GM15510 (cell line): ENCODE results near the gene XRCC2.

Experiments used
- POLR2A ChIP-seq: IDR thresholded peaks from 3 replicates; pipeline ENCODE4 v1.6.1; 2011; ENCODE audit warnings: borderline replicate concordance; ENCODE audit not compliant: insufficient read length; ENCODE audit errors: extremely low read depth

XRCC2 gene

DNA sequence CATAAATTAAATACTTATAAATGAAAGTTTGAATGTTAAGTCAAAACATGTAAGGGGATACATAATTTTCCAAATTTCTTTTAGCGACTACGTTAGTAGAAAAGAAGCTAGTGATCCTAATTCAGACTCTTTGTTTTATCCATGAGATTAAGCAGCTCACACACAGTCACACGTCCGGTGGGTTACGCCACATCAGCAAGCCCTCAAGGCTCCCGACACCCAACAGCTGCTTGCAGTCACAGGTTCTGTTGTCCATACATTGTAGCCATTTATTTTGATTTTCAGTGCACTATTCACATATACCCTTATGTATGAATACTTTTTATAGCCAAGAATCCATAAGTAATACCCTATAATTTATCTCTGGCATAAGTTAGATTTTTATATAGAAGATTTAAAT, 39.5 kb downstream of the XRCC2 start:
- no peak for TF ChIP-seq POLR2A

- no peak for TF ChIP-seq POLR2A
Observed at GRCh38 chr7:152633504-152633903, 42.4 kb downstream of the XRCC2 start.

DNA sequence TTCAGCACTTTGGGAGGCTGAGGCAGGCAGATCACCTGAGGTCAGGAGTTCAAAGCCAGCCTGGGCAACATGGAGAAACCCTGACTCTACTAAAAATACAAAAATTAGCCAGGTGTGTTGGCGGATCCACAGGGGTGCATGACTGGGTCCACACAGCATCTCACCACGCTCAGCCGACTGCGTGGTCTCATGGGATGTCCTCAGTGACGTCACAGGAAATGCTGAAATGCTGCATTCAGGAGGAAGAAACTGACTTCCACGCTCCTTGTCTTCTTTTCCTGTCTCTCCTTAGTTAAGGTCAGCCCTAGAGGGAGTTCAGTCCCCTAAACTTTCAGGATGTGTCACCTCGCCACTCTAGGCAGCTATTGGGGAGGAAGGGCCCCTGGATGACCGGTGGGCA, 42.9 kb downstream of the XRCC2 start:
- TF ChIP-seq POLR2A = no peak

DNA sequence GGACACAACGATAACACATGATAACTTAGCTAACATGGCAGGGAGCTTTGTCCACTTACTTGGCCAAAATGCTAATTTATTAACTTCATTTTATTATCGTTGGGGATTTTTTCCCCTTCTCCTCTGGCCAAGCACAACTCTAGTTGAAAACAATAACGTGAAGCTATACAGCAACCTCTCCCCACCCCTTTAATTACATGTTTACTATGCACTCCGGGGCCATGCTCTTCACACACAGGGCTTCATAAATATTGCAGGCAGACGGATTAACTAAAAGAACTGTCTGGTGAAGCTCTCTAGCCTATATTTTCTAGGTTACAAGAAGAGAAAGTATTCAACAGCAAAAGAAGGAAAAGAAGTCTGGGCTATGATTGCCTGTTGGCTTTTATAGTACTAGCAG, 51.7 kb downstream of the XRCC2 start:
- TF ChIP-seq POLR2A = no peak

DNA sequence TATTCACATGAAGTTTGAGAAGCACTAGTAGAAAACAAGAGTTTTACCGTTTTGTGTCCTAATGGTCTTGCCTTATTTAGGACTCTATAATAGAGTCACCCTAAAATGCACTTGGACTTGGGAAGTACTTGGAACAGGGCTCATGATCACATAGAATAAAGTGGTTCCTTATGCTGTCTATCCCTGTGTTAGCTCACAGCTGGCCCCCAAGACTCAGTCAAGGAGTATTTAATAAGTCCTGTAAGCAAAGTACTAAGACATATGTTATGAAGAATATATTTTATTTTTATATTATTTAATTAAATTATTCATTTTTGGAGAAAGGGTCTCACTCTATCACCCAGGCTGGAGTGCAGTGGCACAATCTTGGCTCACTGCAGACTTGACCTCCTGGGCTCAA, 54.5 kb downstream of the XRCC2 start:
- TF ChIP-seq POLR2A = no peak

DNA sequence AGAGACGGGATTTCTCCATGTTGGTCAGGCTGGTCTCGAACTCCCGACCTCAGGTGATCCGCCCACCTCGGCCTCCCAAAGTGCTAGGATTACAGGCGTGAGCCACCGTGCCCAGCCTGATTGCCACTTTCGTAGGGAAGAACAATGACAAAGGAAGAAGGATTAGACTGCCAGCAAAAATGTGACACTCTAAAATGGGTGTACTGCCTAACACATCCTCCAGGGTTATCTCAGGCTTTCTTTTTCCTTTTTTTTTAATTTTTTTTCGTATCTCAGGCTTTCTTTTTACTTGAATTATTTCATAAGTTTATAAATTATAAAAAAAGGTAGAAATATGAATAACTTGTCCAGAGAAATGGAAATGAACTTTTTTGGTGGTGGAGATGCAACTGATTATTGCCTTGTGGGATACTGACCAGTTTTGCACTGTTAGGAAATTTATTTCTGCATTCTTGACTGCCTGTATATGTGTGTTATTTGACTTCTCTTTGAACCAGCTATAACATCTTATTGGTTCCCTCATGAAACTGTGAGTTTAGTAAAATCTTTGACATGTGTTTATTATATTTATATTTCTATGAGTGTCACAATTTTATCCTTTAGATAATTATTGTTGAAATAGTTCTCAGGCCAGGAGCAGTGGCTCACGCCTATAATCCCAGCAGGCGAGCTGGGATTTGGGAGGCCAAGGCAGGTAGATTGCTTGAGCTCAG, 56.8 kb downstream of the XRCC2 start:
- no peak for TF ChIP-seq POLR2A

DNA sequence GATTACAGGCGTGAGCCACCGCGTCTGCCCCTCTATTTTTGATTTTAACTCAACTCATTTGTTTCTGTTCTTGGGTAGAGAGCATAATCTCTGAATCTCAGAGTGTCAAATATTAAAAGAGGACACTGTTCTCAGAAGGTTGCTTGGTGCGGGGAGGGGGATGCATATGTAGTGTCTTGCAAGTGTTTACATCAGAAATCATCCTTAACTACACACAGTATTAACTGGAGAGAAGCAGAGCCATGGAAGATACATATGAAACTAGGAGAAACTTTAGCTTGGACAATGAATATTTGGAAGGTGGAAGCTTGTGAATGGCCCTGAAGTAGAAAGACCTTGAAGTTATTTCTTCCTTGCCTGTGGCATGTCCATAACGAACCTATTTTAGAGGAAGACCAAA, 57.5 kb downstream of the XRCC2 start:
- TF ChIP-seq POLR2A = no peak

- TF ChIP-seq POLR2A = no peak
Observed at GRCh38 chr7:152617056-152617455, 58.9 kb downstream of the XRCC2 start.

- no peak for TF ChIP-seq POLR2A
Observed at GRCh38 chr7:152615031-152615741, 60.8 kb downstream of the XRCC2 start.

DNA sequence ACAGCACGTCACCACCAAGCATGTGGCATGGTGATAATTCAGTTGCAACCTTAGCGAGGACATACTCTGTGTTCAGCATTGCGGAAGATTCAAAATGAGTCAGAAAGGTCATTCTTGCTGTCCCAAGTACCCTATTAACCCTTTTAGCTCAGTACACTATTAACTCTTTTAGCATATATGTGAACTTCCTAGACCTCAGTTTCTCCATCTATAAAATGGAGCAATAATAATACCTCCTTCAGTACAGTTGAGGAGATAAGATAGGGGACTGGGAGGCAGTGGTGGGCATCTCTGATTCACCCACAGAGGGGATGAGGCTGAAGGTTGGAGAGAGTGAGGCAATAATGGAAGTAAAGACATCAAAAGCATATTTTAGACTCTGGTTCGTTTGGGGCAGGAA, 67.3 kb downstream of the XRCC2 start:
- no peak for TF ChIP-seq POLR2A

- no peak for TF ChIP-seq POLR2A
Observed at GRCh38 chr7:152608208-152608607, 67.7 kb downstream of the XRCC2 start.

DNA sequence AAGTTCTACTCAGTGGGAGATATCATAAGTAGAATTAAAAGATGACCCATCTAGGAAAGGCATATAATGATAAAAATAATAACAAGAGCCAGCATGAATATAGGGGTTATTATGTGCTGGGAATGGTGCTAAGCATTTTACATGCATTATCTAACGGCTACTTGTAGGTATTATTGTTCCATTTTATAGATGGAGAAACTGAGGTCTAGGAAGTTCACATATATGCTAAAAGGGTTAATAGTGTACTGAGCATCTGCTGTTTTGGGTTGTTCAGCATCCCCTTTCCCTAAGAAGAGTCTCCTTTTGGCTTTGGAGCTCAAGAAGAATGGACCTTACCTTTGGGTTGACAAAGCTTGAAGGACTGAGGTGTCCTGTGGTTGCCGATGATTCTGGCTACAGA, 68.9 kb downstream of the XRCC2 start:
- no peak for TF ChIP-seq POLR2A

DNA sequence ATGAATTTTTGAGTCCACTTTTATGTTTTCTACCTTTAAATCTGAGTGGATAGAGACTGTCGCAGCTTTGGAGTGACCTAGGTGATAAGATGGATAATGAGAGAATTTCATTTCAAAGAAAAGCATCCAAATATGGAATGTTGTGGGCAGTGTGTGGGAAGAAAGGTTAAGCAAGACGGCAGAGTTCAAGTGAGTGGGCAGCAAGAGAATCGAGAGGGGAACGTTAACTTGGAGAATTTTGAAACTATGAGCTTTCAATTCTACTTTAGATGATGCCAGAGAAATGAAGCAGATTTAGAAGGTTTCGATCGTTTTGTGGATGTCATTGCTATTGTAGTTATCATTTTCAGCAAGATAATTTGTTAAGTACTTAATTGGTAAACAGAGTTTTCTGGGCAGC, 73.0 kb downstream of the XRCC2 start:
- no peak for TF ChIP-seq POLR2A

DNA sequence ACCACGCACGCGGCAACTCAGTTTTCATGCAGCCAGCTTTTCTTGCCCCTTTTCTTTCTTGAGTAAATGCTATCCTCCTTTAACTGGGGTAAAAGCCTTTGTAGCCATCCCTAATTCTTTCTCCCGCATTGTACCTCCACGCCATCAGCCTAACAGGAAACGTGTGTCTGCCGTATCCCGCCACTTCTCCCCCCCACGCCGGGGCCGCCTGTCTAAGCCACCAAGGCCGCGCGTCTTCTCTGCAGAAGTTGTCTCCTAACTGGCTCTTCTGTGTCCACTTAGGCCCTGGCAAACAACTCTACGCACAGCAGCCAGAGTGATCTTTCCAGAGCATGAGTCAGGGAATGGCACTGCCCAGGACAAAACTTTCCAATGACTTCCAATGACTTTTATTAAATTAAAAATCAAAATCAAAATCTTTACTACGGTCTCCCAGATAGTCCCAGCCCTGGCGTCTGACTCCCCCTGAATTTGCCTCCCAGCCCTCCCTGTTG, 74.6 kb downstream of the XRCC2 start:
- no peak for TF ChIP-seq POLR2A

DNA sequence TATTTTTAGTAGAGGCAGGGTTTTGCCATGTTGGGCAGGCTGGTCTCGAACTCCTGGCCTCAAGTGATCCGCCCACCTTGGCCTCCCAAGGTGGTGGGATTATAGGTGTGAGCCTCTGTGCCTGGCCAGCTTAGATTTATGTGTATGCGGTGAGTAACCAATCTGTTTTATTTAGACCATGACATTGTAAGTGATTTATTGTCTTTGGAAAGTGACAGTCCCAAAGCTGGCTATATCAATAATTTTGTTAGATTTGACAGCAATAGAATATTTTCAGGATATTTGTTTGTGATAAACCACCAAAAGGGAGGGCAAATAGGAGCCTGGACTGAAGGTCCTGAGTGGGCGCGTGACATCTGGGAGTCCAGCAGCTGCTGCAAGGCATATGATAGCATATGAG, 75.7 kb downstream of the XRCC2 start:
- TF ChIP-seq POLR2A = no peak

- no peak for TF ChIP-seq POLR2A
Observed at GRCh38 chr7:152597507-152597906, 78.4 kb downstream of the XRCC2 start.
